ENCODE results near the gene PPM1M.

The PPM1M gene

DNA sequence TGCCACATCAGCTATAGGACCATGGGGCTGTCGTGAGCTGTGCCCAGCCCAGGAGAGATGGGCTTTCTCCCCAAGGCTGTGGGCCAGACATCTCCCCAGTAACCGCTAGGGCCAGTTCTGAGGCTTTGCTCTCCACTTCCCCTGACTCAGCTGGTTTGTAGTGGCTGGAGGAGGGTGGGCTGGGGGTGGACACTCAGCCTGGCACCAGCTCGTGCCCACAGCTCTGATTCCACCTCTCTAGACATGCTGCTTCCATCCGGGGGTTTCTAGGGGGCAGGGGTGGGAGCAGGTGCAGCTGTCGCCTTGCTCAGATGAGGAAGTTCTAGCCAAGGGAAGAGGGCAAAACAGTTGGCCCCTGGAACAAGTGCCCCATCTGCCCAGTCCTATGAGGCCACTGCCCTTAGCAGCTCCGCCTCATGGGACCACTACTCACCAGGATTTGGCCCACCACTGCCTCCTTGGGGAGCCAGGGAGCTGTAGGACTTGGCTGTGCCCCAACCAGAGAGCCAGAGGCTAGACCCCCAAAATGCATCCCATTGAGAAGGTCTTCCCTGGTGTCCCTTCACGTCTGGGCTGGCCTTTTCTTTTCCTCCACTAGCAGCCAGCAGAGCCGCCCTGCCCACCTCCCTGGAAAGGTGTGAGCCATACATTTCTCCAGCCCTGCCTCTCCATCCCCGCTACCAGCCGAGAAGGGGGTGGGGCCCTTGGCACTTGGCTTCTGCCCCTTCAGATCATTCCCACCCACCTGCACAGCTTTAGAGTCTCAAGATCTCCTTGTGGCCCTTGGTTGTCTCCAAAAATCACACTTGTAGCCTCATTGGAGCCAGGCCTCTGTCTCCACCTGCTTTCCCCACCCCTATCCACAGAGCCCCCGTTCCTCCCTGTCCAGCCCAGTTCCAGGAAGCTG, 51.9 kb downstream of the PPM1M start:
- no peak for DNase-seq (ENCODE audit: low spot score)

DNA sequence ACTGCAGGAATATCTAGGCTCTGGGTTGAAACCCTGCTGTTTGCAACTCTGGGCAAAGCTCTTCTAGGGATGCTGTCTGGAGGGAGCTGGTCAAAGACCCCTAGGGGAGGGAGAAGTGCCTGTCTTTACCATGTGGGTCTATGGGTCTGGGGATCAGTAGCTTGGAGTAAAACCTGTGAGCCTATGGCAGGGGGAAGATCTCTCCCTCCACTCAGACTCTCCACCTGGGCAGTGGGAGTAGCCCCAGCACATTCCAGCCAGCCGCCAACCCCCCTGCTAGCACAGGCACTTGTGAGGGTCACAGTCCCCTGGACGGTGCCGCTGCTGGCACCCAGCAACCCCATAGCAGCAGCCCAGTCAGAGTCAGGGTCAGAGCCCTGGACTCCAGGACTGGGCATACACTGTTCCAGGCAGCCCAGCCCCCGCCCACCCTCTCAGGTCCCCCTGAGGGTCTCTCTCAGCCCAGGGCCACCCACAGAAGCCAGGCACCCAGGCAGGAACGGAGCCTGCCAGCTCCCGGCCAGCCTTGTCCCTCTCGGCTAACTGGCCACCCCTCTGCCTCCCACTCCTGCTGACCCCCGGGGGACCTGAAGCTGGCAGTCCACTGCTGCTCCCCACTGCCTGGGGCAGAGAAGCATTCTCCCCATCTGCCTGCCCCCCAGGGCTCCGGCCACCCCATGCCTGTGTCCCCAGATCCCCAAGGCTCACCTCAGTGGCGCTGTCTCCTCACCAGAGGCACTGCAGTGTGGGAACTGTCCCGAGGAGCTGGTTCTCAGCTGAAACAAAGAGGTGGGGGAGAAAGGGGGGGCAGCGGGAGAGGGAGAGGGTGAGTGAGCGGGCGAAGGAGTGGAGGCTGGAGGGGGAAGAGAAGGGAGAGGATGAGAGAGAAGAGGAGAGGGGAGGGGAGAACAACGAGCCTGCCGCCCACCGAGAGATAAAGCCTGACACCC, 52.9 kb downstream of the PPM1M start:
- no peak for DNase-seq (ENCODE audit: low spot score)

DNA sequence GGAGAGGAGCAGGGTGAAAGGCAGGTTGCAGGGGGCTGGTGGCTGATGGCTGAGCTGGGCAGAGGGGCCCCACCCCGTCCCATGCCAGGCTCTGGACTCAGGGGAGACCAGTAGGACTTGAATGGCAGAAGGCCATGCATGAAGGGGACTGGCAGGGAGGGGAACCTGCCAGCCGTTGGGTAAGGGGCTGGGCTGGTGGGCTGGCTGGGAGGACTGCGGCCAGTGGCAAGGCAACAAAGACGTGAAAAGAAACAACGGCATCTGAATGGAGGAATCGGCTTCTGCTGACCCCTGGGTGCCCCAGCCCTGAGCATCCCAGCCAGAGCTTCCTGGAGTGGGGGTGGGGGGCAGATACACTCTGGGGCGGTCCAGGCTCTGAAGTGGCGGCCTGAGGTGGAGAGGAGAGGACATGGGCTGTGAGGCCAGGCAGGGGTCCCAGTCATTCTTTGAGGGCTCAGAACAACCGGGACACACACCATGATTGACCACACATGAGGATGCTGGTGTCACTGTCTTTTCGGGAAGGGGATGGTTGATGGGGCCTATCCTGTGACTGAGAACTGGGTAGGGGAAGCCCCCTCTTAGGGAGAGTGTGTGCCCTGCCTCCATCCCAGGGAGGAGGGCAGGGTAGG, 53.8 kb downstream of the PPM1M start:
- DNase-seq (ENCODE audit: low spot score), result no peak

Measured in HuH-7.5 (cell line).